Stimulated activated CD8-positive, alpha-beta memory T cell treated with anti-CD3 and anti-CD28 coated beads, Interleukin-15, amount 100 ng/mL, for 4 hours (primary cell): ENCODE results near the gene RBM44.
"Not testable (repeated sequence)": the region's sequence is repeated elsewhere in the genome, so short reads cannot be mapped to it uniquely, and the experiment has no call there.

Experiments used
- DNase-seq, 2 donors: peaks; one replicate each; pipeline ENCODE4 v3.0.0-alpha.2; 2020; ENCODE audit warnings: low read depth in 2 of 2

Gene RBM44

GRCh38 chr2:237782181-237782580 is 16.4 kb upstream of the RBM44 start:
- no peak for DNase-seq

GRCh38 chr2:237783678-237784077 is 14.9 kb upstream of the RBM44 start:
- DNase-seq = not testable (repeated sequence)

GRCh38 chr2:237786936-237787335 is 11.6 kb upstream of the RBM44 start:
- no peak for DNase-seq

- DNase-seq = no peak
Measured at GRCh38 chr2:237790353-237790752, 8.2 kb upstream of the RBM44 start.

GRCh38 chr2:237791977-237792727 is 6.4 kb upstream of the RBM44 start:
- no peak for DNase-seq

- DNase-seq = no peak
Measured at GRCh38 chr2:237797253-237797652, 1.3 kb upstream of the RBM44 start.

- no peak for DNase-seq
Measured at GRCh38 chr2:237799060-237799428, 465 bp downstream of the RBM44 start.

- no peak for DNase-seq
Measured at GRCh38 chr2:237801466-237801865, 2.9 kb downstream of the RBM44 start.

- DNase-seq = no peak
Measured at GRCh38 chr2:237806334-237806733, 7.8 kb downstream of the RBM44 start.

- no peak for DNase-seq
Measured at GRCh38 chr2:237815637-237816036, 17.1 kb downstream of the RBM44 start.

- DNase-seq = no peak
Measured at GRCh38 chr2:237816531-237816930, 18.0 kb downstream of the RBM44 start.

- no peak for DNase-seq
Measured at GRCh38 chr2:237818066-237818473, 19.5 kb downstream of the RBM44 start.

GRCh38 chr2:237819231-237819630 is 20.7 kb downstream of the RBM44 start:
- no peak for DNase-seq

GRCh38 chr2:237820421-237820820 is 21.8 kb downstream of the RBM44 start:
- DNase-seq = no peak

GRCh38 chr2:237823544-237823943 is 25.0 kb downstream of the RBM44 start:
- no peak for DNase-seq

GRCh38 chr2:237824085-237824484 is 25.5 kb downstream of the RBM44 start:
- no peak for DNase-seq

GRCh38 chr2:237827421-237827987 is 28.9 kb downstream of the RBM44 start:
- no peak for DNase-seq

- no peak for DNase-seq
Measured at GRCh38 chr2:237830522-237830921, 31.9 kb downstream of the RBM44 start.

GRCh38 chr2:237833546-237833945 is 35.0 kb downstream of the RBM44 start:
- DNase-seq = no peak

GRCh38 chr2:237835372-237835771 is 36.8 kb downstream of the RBM44 start:
- DNase-seq = no peak

- DNase-seq = no peak
Measured at GRCh38 chr2:237841051-237841450, 42.5 kb downstream of the RBM44 start.

- DNase-seq = not testable (repeated sequence)
Measured at GRCh38 chr2:237848940-237849339, 50.4 kb downstream of the RBM44 start.

- no peak for DNase-seq
Measured at GRCh38 chr2:237854295-237854694, 55.7 kb downstream of the RBM44 start.

- DNase-seq = no peak
Measured at GRCh38 chr2:237857791-237858190, 59.2 kb downstream of the RBM44 start.
